Psoas muscle (tissue), 8 donors: ENCODE measurements around the gene CPVL. TPM values are rescaled to one million over a fixed set of nuclear protein-coding genes. Genes with fewer than 3 reads are reported as not detected.

Experiments
- ATAC-seq, 4 donors: fragments of 200-7000 bp; cut with Tn5 transposase; one replicate each; pipeline ENCODE4 v1.9.1; 2020; ENCODE audit warnings: moderate library complexity in 3 of 4, mild to moderate bottlenecking in 2 of 4
- DNase-seq, 2 donors: peaks; one replicate each; pipeline ENCODE4 v3.0.0-alpha.2; 2020
- H3K27ac ChIP-seq: fragments of 200-600 bp; one replicate; pipeline ENCODE4 v1.8.0; 2022
- H3K27me3 ChIP-seq, 3 donors: fragments of 200-600 bp in 1 of 3; one replicate each; pipeline versions ENCODE4 v1.6.1 to v1.8.0; 2013 to 2022; ENCODE audit warnings: low read length in 2 of 3, mild to moderate bottlenecking in 2 of 3, moderate library complexity in 1 of 3; ENCODE audit not compliant: insufficient read depth in 3 of 3
- H3K36me3 ChIP-seq, 2 donors: fragments of 200-600 bp in 1 of 2; one replicate each; pipeline versions ENCODE4 v1.6.1 to v1.8.0; 2013 to 2022; ENCODE audit warnings: low read depth in 1 of 2, mild to moderate bottlenecking in 1 of 2, moderate library complexity in 1 of 2; ENCODE audit not compliant: insufficient read depth in 1 of 2
- H3K4me1 ChIP-seq: fragments of 200-600 bp; one replicate; pipeline ENCODE4 v1.8.0; 2022
- H3K4me3 ChIP-seq: fragments of 200-600 bp; one replicate; pipeline ENCODE4 v1.8.0; 2022; ENCODE audit warnings: mild to moderate bottlenecking
- H3K9me3 ChIP-seq: fragments of 200-600 bp; one replicate; pipeline ENCODE4 v1.8.0; 2022
- CTCF ChIP-seq: fragments of 200-600 bp; IDR thresholded peaks from one replicate; pipeline ENCODE4 v1.8.0; 2022; ENCODE audit warnings: antibody characterized with exemption
- WGBS, 3 donors: extraction: QIAGEN DNeasy Blood & Tissue Kit; methylation state at CpG; one replicate each; pipeline versions ENCODE4 v1.1.6 to v1.1.7; 2013; 5-methylcytosine and 5-hydroxymethylcytosine counted together
- intact Hi-C, 2 donors: fragments of 100-400 bp; cut with DNase I; formaldehyde crosslinking; loops; one replicate each; pipeline versions ENCODE4 v1.11.0 to v1.14.2; 2022
- polyA plus RNA-seq, 3 donors: library from polyadenylated mRNA; stranded (reverse); fragments of 200-250 nt; gene quantifications; one replicate each; pipeline ENCODE4 v1.2.3, GENCODE V29; 2013
- total RNA-seq, 4 donors: library from RNA; stranded (reverse); fragmentation: NEBNext Ultra II Directional in 2 of 4; extraction: Animal tissue kit (Norgen Biotek cat#: 25700) in 2 of 4; gene quantifications; one replicate each; pipeline versions ENCODE4 v1.2.1 to v1.2.4, GENCODE V29; 2021 to 2023
- donor health status: healthy with polysubstance abuse.
- donor health status: DM: no; HTN: no; CAD: no; lungs with moderate emphysema.
- donor health status: Bipolar disorder and iron deficiency.
- donor health status: healthy.
- donor health status: DM: yes; HTN: yes; CAD: no.
- donor health status: DM: no; HTN: no; CAD: no.
- donor health status: DM: no; HTN: no; CAD: no.
- donor health status: DM: yes; HTN: yes; CAD: no.

The CPVL gene
- total and polyA plus RNA-seq, 7 donors: 1.6 to 49.6 (median 6.1) TPM

GRCh38 chr7:28973591-28973990 lies 172.7 kb downstream of the CPVL start:
- ATAC-seq (no peak), DNase-seq (no peak)
- peaks cover 33% of the 10 kb centered on the region for H3K9me3 ChIP-seq
- peaks cover 0 to 7% (median 3%) of the 10 kb centered on the region in 3 donors for H3K27me3 ChIP-seq
- H3K36me3 ChIP-seq: no peaks in the 10 kb centered on the region
- H3K4me3 ChIP-seq: no peak overlapping the region
- intact Hi-C loops: no loop called here
- H3K27ac ChIP-seq: no peak overlapping the region
- WGBS, 3 donors: 31 to 50% (median 31%) methylated on average over 3 of the region's 3 CpGs
- no peaks in the 10 kb centered on the region for H3K4me1 ChIP-seq
- no peak for TF ChIP-seq CTCF

GRCh38 chr7:28964056-28964455 lies 182.3 kb downstream of the CPVL start:
- Histone ChIP-seq H3K27ac (no peak overlapping the region), H3K36me3 (no peaks in the 10 kb centered on the region), H3K4me3 (no peak overlapping the region), H3K9me3 (no peaks in the 10 kb centered on the region), H3K4me1 (no peaks in the 10 kb centered on the region), H3K27me3 (no peaks in the 10 kb centered on the region)
- 65 to 74% (median 72%) methylated on average over 2 of the region's 2 CpGs for WGBS, 3 donors
- DNase-seq: no peak
- TF ChIP-seq CTCF: no peak
- no peak for ATAC-seq
- intact Hi-C loops: no loop called here

GRCh38 chr7:28961972-28962371 lies 184.4 kb downstream of the CPVL start:
- DNase-seq (no peak), ATAC-seq (no peak)
- Histone ChIP-seq H3K27ac (no peak overlapping the region), H3K9me3 (no peaks in the 10 kb centered on the region), H3K36me3 (no peaks in the 10 kb centered on the region), H3K27me3 (peaks cover 0 to 12% (median 5%) of the 10 kb centered on the region in 3 donors), H3K4me1 (peaks cover 8% of the 10 kb centered on the region), H3K4me3 (no peak overlapping the region)
- 66 to 86% (median 70%) methylated on average over 5 of the region's 5 CpGs for WGBS, 3 donors
- intact Hi-C loops: no loop called here
- no peak for TF ChIP-seq CTCF

- DNase-seq: no peak
Observed at GRCh38 chr7:28960071-28960840, 186.1 kb downstream of the CPVL start.

More at GRCh38 chr7:28960071-28960840, 186.1 kb downstream of the CPVL start:
- no peak overlapping the region for H3K27ac ChIP-seq
- TF ChIP-seq CTCF: no peak
- H3K36me3 ChIP-seq: no peaks in the 10 kb centered on the region
- peaks cover 16% of the 10 kb centered on the region for H3K4me1 ChIP-seq
- peaks cover 0 to 21% (median 5%) of the 10 kb centered on the region in 3 donors for H3K27me3 ChIP-seq
- WGBS, 3 donors: 87 to 92% (median 91%) methylated on average over 7 of the region's 7 CpGs
- intact Hi-C loops: no loop called here
- no peaks in the 10 kb centered on the region for H3K9me3 ChIP-seq
- ATAC-seq: no peak
- no peak overlapping the region for H3K4me3 ChIP-seq
